GM12875 (cell line): ENCODE results near the gene DUS2.

Experiments
- H3K4me3 ChIP-seq: one replicate; pipeline ENCODE4 v1.5.1; 2011; ENCODE audit warnings: low read depth, low read length, control low read depth
- TF ChIP-seq, protein P1 (sequence below): IDR thresholded peaks from 2 replicates; pipeline ENCODE4 v1.5.1; 2011; ENCODE audit warnings: low read depth, mild to moderate bottlenecking, control low read depth, inconsistent platforms, low read length, moderate library complexity, borderline replicate concordance; ENCODE audit not compliant: insufficient read depth

The DUS2 gene

DNA sequence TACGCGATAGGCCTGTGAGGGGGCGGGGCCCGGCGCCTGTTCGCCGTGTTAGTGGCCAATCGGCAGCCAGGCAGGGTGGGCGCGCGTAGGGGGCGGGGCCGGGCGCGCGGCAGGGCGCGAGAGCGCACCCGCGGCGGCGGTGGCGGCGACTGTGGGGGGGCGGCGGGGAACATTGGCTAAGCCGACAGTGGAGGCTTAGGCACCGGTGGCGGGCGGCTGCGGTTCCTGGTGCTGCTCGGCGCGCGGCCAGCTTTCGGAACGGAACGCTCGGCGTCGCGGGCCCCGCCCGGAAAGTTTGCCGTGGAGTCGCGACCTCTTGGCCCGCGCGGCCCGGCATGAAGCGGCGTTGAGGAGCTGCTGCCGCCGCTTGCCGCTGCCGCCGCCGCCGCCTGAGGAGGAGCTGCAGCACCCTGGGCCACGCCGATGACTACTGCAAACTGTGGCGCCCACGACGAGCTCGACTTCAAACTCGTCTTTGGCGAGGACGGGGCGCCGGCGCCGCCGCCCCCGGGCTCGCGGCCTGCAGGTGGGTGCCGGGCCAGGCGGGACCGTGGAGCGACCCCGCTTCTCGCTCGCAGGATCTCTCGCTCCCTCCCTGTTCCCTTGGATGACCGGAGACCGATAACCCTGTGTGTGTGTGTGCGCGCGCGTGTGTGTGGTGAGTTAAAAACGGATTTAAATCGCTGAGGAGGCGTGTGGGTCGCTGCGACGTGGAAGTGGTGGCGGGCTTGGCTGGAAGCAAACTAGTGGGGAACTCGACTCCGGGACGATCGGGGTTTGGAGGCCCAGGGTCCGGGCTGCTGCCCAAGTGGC is 62.4 kb downstream of the DUS2 start, which contains the start of gene NFATC3:
NFATC3 (plus strand) TSS at position 112 of the 813 bp plus-strand sequence; CDS start at position 424, 312 bp downstream.
- peak within 1 kb of the TSS; percentile 67 for H3K4me3 ChIP-seq
- TF ChIP-seq, protein P1, sequence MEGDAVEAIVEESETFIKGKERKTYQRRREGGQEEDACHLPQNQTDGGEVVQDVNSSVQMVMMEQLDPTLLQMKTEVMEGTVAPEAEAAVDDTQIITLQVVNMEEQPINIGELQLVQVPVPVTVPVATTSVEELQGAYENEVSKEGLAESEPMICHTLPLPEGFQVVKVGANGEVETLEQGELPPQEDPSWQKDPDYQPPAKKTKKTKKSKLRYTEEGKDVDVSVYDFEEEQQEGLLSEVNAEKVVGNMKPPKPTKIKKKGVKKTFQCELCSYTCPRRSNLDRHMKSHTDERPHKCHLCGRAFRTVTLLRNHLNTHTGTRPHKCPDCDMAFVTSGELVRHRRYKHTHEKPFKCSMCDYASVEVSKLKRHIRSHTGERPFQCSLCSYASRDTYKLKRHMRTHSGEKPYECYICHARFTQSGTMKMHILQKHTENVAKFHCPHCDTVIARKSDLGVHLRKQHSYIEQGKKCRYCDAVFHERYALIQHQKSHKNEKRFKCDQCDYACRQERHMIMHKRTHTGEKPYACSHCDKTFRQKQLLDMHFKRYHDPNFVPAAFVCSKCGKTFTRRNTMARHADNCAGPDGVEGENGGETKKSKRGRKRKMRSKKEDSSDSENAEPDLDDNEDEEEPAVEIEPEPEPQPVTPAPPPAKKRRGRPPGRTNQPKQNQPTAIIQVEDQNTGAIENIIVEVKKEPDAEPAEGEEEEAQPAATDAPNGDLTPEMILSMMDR, result no peak

DNA sequence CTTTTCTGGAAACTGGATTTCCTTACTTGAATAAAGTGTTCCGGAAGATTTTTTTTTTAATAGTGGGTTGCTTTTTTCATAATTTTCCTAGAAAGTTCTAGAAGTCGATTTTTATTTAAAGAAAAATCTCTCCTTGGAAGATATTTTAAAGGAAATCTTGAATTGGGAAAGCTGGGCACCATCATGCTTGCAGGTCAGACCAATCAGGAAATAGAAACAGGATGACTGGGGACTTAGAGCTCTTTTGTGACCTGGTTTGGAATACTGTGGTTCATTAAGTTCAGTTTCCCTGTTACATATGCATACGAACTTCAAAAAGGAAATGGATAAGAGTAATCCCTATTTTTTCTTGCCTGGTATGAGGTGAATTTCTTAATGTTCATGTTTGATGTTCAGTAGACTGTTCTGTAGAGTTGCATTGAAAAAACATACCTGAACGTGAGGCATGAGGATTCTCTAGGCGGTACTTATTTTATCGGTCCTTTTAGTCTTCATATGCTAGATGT is 63.3 kb downstream of the DUS2 start:
- peak overlapping the region; percentile 67 for H3K4me3 ChIP-seq
- TF ChIP-seq, protein P1, result no peak

DNA sequence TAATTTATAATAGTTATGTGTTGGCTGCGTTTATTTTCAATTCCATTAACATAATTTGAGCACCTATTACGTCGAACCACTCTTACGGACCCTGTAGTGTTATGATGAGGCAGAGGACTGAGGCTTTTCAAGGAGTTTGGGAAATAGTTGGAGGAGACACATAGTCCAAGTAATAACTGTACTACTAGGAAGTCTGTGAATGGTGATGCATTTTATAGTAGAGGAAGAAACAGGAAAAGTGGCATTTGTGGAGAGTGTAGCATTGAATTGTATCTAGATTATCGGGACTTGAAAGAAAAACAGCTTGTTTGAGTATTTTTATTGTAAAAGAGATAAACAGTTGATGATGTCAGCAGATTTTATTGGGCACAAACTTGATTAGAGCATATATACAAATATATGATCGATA is 63.8 kb downstream of the DUS2 start:
- H3K4me3 ChIP-seq, result peak overlapping the region; percentile 67
- TF ChIP-seq, protein P1, result no peak

DNA sequence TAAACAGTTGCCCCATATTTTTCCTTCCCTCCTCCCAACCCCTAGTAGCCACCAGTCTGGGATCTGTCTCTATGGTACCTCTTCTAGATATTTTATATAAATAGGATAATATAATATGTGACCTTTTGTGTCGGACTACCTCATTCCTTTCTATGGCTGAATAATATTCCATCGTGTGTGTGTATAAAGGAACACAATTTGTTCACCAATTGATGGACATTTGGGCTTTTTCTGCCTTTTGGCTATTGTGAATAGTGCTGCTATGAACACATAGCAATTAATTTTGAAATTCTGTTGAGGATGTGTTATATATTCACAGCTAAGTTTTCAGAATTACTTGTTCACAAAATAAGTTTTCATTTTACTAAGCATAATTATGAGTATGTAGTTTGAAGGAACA is 64.6 kb downstream of the DUS2 start:
- TF ChIP-seq, protein P1, result no peak
- no peak overlapping the region for H3K4me3 ChIP-seq

DNA sequence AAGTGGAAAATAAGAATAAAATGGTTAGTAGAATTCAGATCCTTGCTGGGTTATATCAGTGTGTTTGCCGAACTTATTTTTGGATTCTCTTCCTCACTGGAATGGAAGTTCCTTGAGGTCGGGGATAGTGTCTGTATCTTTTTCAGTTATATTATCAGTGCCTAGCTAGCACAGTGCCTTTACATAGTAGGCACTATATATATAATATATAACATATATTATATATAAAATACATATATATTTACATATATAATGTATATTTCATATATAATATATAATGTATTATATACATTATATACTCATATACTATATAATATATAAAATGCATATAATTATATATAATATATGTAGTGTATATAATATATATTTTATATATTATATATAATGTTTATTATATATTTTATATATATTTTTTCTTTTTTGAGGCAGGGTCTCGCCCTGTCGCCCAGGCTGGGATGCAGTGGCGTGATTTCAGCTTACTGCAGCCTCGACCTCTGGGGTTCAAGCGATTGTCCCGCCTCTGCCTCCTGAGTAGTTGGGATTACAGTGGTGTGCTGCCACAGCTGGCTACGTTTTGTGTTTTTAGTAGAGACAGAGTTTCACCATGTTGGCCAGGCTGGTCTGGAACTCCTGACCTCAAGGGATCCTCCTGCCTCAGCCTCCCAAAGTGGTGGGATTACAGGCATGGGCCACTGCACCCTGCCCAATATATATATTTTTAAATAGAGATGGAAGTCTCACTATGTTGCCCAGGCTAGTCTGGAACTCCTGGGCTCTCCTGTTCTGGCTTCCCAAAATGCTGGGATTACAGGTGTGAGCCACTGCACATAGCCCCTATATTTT is 65.3 kb downstream of the DUS2 start:
- no peak overlapping the region for H3K4me3 ChIP-seq
- TF ChIP-seq, protein P1, result no peak

DNA sequence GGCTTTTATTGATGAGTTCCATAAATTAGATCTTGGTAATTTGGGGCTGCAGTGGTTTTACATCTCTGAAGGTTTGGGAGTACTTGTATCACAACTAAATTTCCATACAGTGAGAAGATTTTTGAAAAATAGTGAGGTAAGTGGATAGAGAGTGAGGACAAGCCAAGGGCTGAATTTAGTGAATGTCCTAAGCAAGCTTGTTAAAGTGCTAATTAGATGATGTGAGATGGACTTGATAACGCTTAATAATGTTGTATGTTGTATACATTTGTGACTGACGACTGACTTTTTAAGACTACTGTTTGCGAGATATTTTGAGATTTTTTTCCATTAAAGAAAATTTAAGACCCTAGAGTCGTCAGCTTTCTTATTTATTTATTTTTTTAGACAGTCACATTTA is 66.0 kb downstream of the DUS2 start:
- TF ChIP-seq, protein P1, result no peak
- H3K4me3 ChIP-seq, result no peak overlapping the region
